Neural progenitor cell (in vitro differentiated cells): ENCODE measurements around the gene SPATA6L. TPM values are rescaled to one million over a fixed set of nuclear protein-coding genes. Genes with fewer than 3 reads are reported as not detected.

ENCODE experiments used
- DNase-seq: peaks from one replicate; pipeline ENCODE4 v3.0.0-alpha.2; 2016; ENCODE audit warnings: low spot score
- H2AFZ ChIP-seq: fragments of 200-600 bp; sonication (generic); replicated peaks from 2 replicates; pipeline ENCODE4 v1.6.1; 2016; ENCODE audit warnings: antibody characterized with exemption
- H3F3A ChIP-seq: fragments of 200-600 bp; sonication (generic); 2 replicates; pipeline ENCODE4 v1.6.1; 2016; ENCODE audit warnings: antibody characterized with exemption, low read depth
- H3K27ac ChIP-seq: fragments of 200-600 bp; sonication (generic); 2 replicates; pipeline ENCODE4 v1.5.1; 2016; ENCODE audit warnings: mild to moderate bottlenecking
- H3K27me3 ChIP-seq: fragments of 200-600 bp; sonication (generic); 2 replicates; pipeline ENCODE4 v1.6.1; 2016; ENCODE audit warnings: mild to moderate bottlenecking, moderate library complexity
- H3K36me3 ChIP-seq: fragments of 200-600 bp; sonication (generic); 2 replicates; pipeline ENCODE4 v1.5.1; 2016
- H3K4me1 ChIP-seq: fragments of 200-600 bp; sonication (generic); 2 replicates; pipeline ENCODE4 v1.6.1; 2016; ENCODE audit warnings: mixed run types
- H3K4me2 ChIP-seq: fragments of 200-600 bp; sonication (generic); 2 replicates; pipeline ENCODE4 v1.6.1; 2016
- H3K4me3 ChIP-seq: fragments of 200-600 bp; sonication (generic); 2 replicates; pipeline ENCODE4 v1.5.1; 2016
- H3K79me2 ChIP-seq: fragments of 200-600 bp; sonication (generic); 2 replicates; pipeline ENCODE4 v1.6.1; 2016; ENCODE audit warnings: low read depth
- H3K9ac ChIP-seq: fragments of 200-600 bp; sonication (generic); 2 replicates; pipeline ENCODE4 v1.6.1; 2016
- H3K9me3 ChIP-seq: fragments of 200-600 bp; sonication (generic); 2 replicates; pipeline ENCODE4 v1.5.1; 2016; ENCODE audit warnings: low read depth
- H4K20me1 ChIP-seq: fragments of 200-600 bp; sonication (generic); 2 replicates; pipeline ENCODE4 v1.6.1; 2016; ENCODE audit warnings: low read depth
- H3K27ac Mint-ChIP-seq: 3 replicates; pipeline ENCODE4 v1.8.0; 2021; ENCODE audit warnings: mixed read lengths
- H3K27me3 Mint-ChIP-seq: 2 replicates; pipeline ENCODE4 v1.8.0; 2022; ENCODE audit warnings: low read depth, mild to moderate bottlenecking, inconsistent platforms, moderate library complexity, mixed read lengths; ENCODE audit not compliant: insufficient read depth
- H3K36me3 Mint-ChIP-seq: 3 replicates; pipeline ENCODE4 v1.8.0; 2021; ENCODE audit warnings: mixed read lengths
- H3K4me1 Mint-ChIP-seq: 3 replicates; pipeline ENCODE4 v1.8.0; 2021; ENCODE audit warnings: mixed read lengths
- H3K4me3 Mint-ChIP-seq: 3 replicates; pipeline ENCODE4 v1.8.0; 2021; ENCODE audit warnings: mild to moderate bottlenecking, moderate library complexity, mixed read lengths
- H3K9me3 Mint-ChIP-seq: 3 replicates; pipeline ENCODE4 v1.8.0; 2020; ENCODE audit warnings: mixed read lengths
- CTCF ChIP-seq: fragments of 200-600 bp; sonication (generic); IDR thresholded peaks from 2 replicates; pipeline ENCODE4 v1.5.1; 2017; ENCODE audit warnings: antibody characterized with exemption, mild to moderate bottlenecking
- EZH2 ChIP-seq: fragments of 200-600 bp; sonication (generic); IDR thresholded peaks from 2 replicates; pipeline ENCODE4 v1.6.1; 2017; ENCODE audit warnings: antibody characterized with exemption, mild to moderate bottlenecking, moderate library complexity
- EZH2phosphoT487 ChIP-seq: fragments of 200-600 bp; sonication (generic); IDR thresholded peaks from 2 replicates; pipeline ENCODE4 v1.6.1; 2017; ENCODE audit warnings: antibody characterized with exemption
- total RNA-seq: library from RNA; depleted of rRNA; stranded (reverse); fragments of >200 nt; gene quantifications from 2 replicates; pipeline ENCODE4 v1.2.3, GENCODE V29; 2015; ENCODE audit warnings: low replicate concordance

The SPATA6L gene
- total RNA-seq, 1 donor from 2014 or later = 0.99 TPM

GRCh38 chr9:4704129-4704528 is 37.8 kb upstream of the SPATA6L start:
- Histone ChIP-seq H3F3A (no peaks in the 10 kb centered on the region), H3K27me3 (no peaks in the 10 kb centered on the region), H3K4me3 (no peak overlapping the region), H3K4me2 (no peak overlapping the region), H3K4me1 (peaks cover 9% of the 10 kb centered on the region), H3K36me3 (peaks cover 9% of the 10 kb centered on the region), H4K20me1 (no peaks in the 10 kb centered on the region), H3K79me2 (no peaks in the 10 kb centered on the region), H3K27ac (no peak overlapping the region), H2AFZ (no peak overlapping the region), H3K9ac (no peak overlapping the region), H3K9me3 (no peaks in the 10 kb centered on the region)
- Mint-ChIP-seq H3K4me3 (no peak overlapping the region), H3K9me3 (no peaks in the 10 kb centered on the region), H3K36me3 (peaks cover 30% of the 10 kb centered on the region), H3K4me1 (no peaks in the 10 kb centered on the region), H3K27ac (no peak overlapping the region), H3K27me3 (no peaks in the 10 kb centered on the region)
- no peak for DNase-seq
- TF ChIP-seq EZH2 = no peak
- TF ChIP-seq CTCF = no peak
- no peak for TF ChIP-seq EZH2phosphoT487

GRCh38 chr9:4701526-4701925 is 35.2 kb upstream of the SPATA6L start:
- Histone ChIP-seq H3K4me3 (no peak overlapping the region), H3K36me3 (peaks cover 18% of the 10 kb centered on the region), H2AFZ (no peak overlapping the region), H3F3A (no peaks in the 10 kb centered on the region), H3K27ac (no peak overlapping the region), H3K4me2 (no peak overlapping the region), H4K20me1 (no peaks in the 10 kb centered on the region), H3K4me1 (peaks cover 9% of the 10 kb centered on the region), H3K27me3 (no peaks in the 10 kb centered on the region), H3K9me3 (no peaks in the 10 kb centered on the region), H3K9ac (no peak overlapping the region), H3K79me2 (no peaks in the 10 kb centered on the region)
- DNase-seq = no peak
- TF ChIP-seq CTCF (no peak), EZH2phosphoT487 (no peak)
- Mint-ChIP-seq H3K27me3 (no peaks in the 10 kb centered on the region), H3K9me3 (no peaks in the 10 kb centered on the region), H3K36me3 (peaks cover 23% of the 10 kb centered on the region), H3K4me1 (no peaks in the 10 kb centered on the region), H3K27ac (no peak overlapping the region), H3K4me3 (no peak overlapping the region)

- Histone ChIP-seq H3K9ac (no peak overlapping the region), H3K4me2 (no peak overlapping the region), H2AFZ (no peak overlapping the region), H3K9me3 (no peaks in the 10 kb centered on the region), H3K27ac (no peak overlapping the region), H3K4me3 (no peak overlapping the region), H3F3A (no peaks in the 10 kb centered on the region), H3K79me2 (peaks cover 4% of the 10 kb centered on the region), H3K4me1 (peaks cover 9% of the 10 kb centered on the region), H3K36me3 (peaks cover 18% of the 10 kb centered on the region), H4K20me1 (peaks cover 3% of the 10 kb centered on the region), H3K27me3 (no peaks in the 10 kb centered on the region)
- no peaks in the 10 kb centered on the region for H3K9me3 Mint-ChIP-seq
- H3K4me3 Mint-ChIP-seq = no peak overlapping the region
- H3K36me3 Mint-ChIP-seq = peaks cover 23% of the 10 kb centered on the region
- TF ChIP-seq EZH2phosphoT487 (no peak), CTCF (no peak), EZH2 (no peak)
- H3K4me1 Mint-ChIP-seq = no peaks in the 10 kb centered on the region
- DNase-seq = no peak
- no peak overlapping the region for H3K27ac Mint-ChIP-seq
- no peaks in the 10 kb centered on the region for H3K27me3 Mint-ChIP-seq
Measured at GRCh38 chr9:4700932-4701331, 34.7 kb upstream of the SPATA6L start.

GRCh38 chr9:4700091-4700490 is 33.8 kb upstream of the SPATA6L start:
- no peak overlapping the region for H3K4me2 ChIP-seq
- no peaks in the 10 kb centered on the region for H3F3A ChIP-seq
- H3K9me3 ChIP-seq = no peaks in the 10 kb centered on the region
- H3K27me3 Mint-ChIP-seq = no peaks in the 10 kb centered on the region
- H3K79me2 ChIP-seq = peaks cover 4% of the 10 kb centered on the region
- H3K36me3 ChIP-seq = peaks cover 18% of the 10 kb centered on the region
- TF ChIP-seq CTCF (no peak), EZH2phosphoT487 (no peak), EZH2 (no peak)
- no peak overlapping the region for H3K4me3 Mint-ChIP-seq
- no peak overlapping the region for H3K27ac ChIP-seq
- H4K20me1 ChIP-seq = peaks cover 3% of the 10 kb centered on the region
- H3K4me1 Mint-ChIP-seq = no peaks in the 10 kb centered on the region
- H3K4me3 ChIP-seq = no peak overlapping the region
- H3K27me3 ChIP-seq = no peaks in the 10 kb centered on the region
- H3K9me3 Mint-ChIP-seq = no peaks in the 10 kb centered on the region
- H2AFZ ChIP-seq = no peak overlapping the region
- H3K27ac Mint-ChIP-seq = no peak overlapping the region
- no peak overlapping the region for H3K9ac ChIP-seq
- peaks cover 7% of the 10 kb centered on the region for H3K4me1 ChIP-seq
- H3K36me3 Mint-ChIP-seq = peaks cover 22% of the 10 kb centered on the region
- no peak for DNase-seq
